Activated CD4-positive, CD25-positive, alpha-beta regulatory T cell treated with anti-CD3 and anti-CD28 coated beads, Interleukin-2, amount 50 U/mL, for 72 hours (primary cell): ENCODE data around the gene STX18.
"Not testable (repeated sequence)": the region's sequence is repeated elsewhere in the genome, so short reads cannot be mapped to it uniquely, and the experiment has no call there.

Experiments used
- DNase-seq: peaks from one replicate; pipeline ENCODE4 v3.0.0; 2021

The STX18 gene

GRCh38 chr4:4552042-4552441 is 10.2 kb upstream of the STX18 start:
- not testable (repeated sequence) for DNase-seq

GRCh38 chr4:4550161-4550560 is 8.3 kb upstream of the STX18 start:
- not testable (repeated sequence) for DNase-seq

- no peak for DNase-seq
Measured at GRCh38 chr4:4549534-4549933, 7.7 kb upstream of the STX18 start.

- no peak for DNase-seq
Measured at GRCh38 chr4:4542774-4543485, 1.1 kb upstream of the STX18 start.

GRCh38 chr4:4541040-4541631 is 712 bp downstream of the STX18 start:
- no peak for DNase-seq

GRCh38 chr4:4539481-4539880 is 2.4 kb downstream of the STX18 start:
- DNase-seq = no peak

- DNase-seq = no peak
Measured at GRCh38 chr4:4535590-4535989, 6.3 kb downstream of the STX18 start.

- no peak for DNase-seq
Measured at GRCh38 chr4:4534515-4535145, 7.2 kb downstream of the STX18 start.

- DNase-seq = no peak
Measured at GRCh38 chr4:4533461-4534169, 8.2 kb downstream of the STX18 start.

GRCh38 chr4:4532371-4533154 is 9.3 kb downstream of the STX18 start:
- DNase-seq = no peak

- DNase-seq = no peak
Measured at GRCh38 chr4:4529392-4529791, 12.5 kb downstream of the STX18 start.

GRCh38 chr4:4526401-4526800 is 15.4 kb downstream of the STX18 start:
- no peak for DNase-seq

- no peak for DNase-seq
Measured at GRCh38 chr4:4524364-4524763, 17.5 kb downstream of the STX18 start.

- DNase-seq = no peak
Measured at GRCh38 chr4:4521731-4522130, 20.1 kb downstream of the STX18 start.

GRCh38 chr4:4521136-4521535 is 20.7 kb downstream of the STX18 start:
- DNase-seq = no peak

- DNase-seq = no peak
Measured at GRCh38 chr4:4519297-4519894, 22.5 kb downstream of the STX18 start.

GRCh38 chr4:4518747-4519146 is 23.1 kb downstream of the STX18 start:
- no peak for DNase-seq

GRCh38 chr4:4514786-4515185 is 27.1 kb downstream of the STX18 start:
- DNase-seq = no peak

- no peak for DNase-seq
Measured at GRCh38 chr4:4512282-4512681, 29.6 kb downstream of the STX18 start.

- DNase-seq = not testable (repeated sequence)
Measured at GRCh38 chr4:4510641-4511040, 31.2 kb downstream of the STX18 start.

GRCh38 chr4:4509521-4509920 is 32.3 kb downstream of the STX18 start:
- DNase-seq = no peak

GRCh38 chr4:4507923-4508322 is 33.9 kb downstream of the STX18 start:
- DNase-seq = no peak

GRCh38 chr4:4507403-4507802 is 34.4 kb downstream of the STX18 start:
- DNase-seq = no peak
